GM19463 (cell line): ENCODE results near the gene GOLT1B.

Experiments
- ATAC-seq: cut with Tn5 transposase; IDR thresholded peaks from one replicate; pipeline ENCODE4 v1.9.1; 2021; ENCODE audit warnings: mild to moderate bottlenecking, moderate library complexity; ENCODE audit not compliant: unreplicated experiment

The GOLT1B gene

GRCh38 chr12:21561158-21561557 lies 59.6 kb downstream of the GOLT1B start:
- ATAC-seq = no peak

DNA sequence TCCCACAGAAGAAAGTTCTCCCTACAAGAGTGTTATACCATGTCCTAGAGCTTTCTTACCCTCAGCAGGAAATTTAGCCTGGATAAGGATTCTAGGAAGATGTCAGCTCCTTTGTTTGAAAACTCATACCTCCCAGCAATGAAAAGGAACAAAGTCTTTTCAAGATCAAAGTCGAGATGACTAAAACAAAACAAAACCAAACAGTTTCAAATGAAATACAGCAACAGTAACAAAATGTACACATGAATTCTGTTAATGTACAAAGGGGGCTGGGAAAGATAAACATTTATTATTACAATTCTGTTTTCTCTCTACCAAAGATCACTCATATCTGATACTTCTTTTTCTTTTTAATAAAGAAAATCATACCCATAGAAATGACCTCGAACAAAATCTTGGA lies 61.3 kb downstream of the GOLT1B start:
- ATAC-seq = no peak

- ATAC-seq = no peak
Observed at GRCh38 chr12:21566223-21566906, 64.8 kb downstream of the GOLT1B start.

DNA sequence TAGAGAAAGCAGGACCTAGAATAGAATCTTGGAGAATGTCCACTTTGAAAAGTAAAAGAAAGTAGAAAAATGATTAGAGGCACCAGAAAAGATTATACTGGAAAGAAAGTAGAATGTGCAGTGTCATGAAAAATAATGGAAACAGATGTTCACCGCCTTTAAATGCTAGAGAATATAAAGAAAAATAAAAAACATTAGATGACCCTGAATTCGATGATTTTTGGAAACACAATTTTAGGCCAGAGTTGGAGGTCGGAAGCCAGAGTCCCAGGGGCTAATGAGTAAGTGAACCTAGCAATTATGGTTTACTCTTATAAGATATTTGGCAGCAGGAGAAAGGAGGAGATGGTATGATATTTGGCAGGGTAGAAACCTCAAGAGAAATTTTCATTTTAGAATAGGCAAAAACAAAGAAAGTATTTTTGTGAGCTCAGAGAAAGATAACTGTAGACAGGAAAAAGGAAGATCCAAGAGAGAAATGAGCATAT lies 65.4 kb downstream of the GOLT1B start:
- no peak for ATAC-seq
